Measurements from ENCODE around the gene CDH4. TPM values are rescaled to one million over a fixed set of nuclear protein-coding genes. Genes with fewer than 3 reads are reported as not detected.

The CDH4 gene
- total and polyA plus RNA-seq, 7 donors, result under 0.01 to 0.06 TPM; not detected in 5

DNA sequence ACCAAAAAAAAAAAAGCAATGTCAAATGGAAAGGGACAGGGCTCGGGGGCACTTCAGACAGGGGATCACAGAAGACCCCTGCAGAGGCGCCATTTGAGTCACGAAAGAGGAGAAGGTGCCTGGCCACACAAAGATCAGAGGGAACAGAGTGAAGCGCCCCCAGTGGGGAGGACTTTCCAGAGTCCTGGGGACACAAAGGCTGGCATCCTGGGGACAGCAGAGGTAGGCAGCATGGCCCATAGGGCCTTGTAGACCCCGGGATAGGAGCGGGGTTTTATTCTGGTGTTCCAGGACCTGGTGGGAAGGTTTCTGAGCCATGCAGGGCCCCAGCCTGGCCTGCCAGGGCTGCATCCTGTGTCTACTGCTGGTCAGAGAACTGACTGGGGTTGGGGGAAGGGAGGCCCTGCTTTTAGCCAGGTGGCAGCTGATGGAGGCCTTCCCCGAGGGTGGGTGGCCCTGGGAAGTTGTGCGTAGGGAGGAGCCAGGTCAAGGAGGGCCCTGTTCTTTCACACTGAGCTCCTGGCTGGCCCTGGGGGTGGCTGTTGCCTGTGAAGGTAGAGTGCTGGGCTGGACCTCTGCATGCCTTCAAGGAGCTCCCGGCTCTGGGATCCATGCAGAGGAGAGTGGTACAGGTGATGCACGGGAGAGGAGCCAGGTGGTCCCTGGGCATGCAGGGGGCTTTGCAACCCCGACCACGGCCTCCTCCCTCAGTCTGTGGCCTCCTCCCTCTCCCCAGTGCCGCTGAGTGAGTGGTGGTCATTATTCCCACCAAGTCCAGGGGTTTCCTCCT is 117.9 kb downstream of the CDH4 start:
- Histone ChIP-seq H3K4me1 (no peaks in the 10 kb centered on the region), H3K36me3 (no peaks in the 10 kb centered on the region), H3K27me3 (peaks cover 0 to 56% (median 0%) of the 10 kb centered on the region in 3 donors), H3K4me3 (no peak overlapping the region), H3K9me3 (no peaks in the 10 kb centered on the region), H3K27ac (no peak overlapping the region)
- DNase-seq, result no peak
- intact Hi-C loops (cut with DNase I), result no loop called here
- 73 to 75% methylated on average over 13 of the region's 13 CpGs for WGBS, 2 donors
- TF ChIP-seq POLR2A (IDR thresholded peaks at IDR 0.05), result no peak
- TF ChIP-seq POLR2AphosphoS5 (IDR thresholded peaks at IDR 0.05), result no peak
- no peak for TF ChIP-seq EP300 (IDR thresholded peaks at IDR 0.05)
- TF ChIP-seq, protein P1, sequence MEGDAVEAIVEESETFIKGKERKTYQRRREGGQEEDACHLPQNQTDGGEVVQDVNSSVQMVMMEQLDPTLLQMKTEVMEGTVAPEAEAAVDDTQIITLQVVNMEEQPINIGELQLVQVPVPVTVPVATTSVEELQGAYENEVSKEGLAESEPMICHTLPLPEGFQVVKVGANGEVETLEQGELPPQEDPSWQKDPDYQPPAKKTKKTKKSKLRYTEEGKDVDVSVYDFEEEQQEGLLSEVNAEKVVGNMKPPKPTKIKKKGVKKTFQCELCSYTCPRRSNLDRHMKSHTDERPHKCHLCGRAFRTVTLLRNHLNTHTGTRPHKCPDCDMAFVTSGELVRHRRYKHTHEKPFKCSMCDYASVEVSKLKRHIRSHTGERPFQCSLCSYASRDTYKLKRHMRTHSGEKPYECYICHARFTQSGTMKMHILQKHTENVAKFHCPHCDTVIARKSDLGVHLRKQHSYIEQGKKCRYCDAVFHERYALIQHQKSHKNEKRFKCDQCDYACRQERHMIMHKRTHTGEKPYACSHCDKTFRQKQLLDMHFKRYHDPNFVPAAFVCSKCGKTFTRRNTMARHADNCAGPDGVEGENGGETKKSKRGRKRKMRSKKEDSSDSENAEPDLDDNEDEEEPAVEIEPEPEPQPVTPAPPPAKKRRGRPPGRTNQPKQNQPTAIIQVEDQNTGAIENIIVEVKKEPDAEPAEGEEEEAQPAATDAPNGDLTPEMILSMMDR (IDR thresholded peaks at IDR 0.05), result no peak

DNA sequence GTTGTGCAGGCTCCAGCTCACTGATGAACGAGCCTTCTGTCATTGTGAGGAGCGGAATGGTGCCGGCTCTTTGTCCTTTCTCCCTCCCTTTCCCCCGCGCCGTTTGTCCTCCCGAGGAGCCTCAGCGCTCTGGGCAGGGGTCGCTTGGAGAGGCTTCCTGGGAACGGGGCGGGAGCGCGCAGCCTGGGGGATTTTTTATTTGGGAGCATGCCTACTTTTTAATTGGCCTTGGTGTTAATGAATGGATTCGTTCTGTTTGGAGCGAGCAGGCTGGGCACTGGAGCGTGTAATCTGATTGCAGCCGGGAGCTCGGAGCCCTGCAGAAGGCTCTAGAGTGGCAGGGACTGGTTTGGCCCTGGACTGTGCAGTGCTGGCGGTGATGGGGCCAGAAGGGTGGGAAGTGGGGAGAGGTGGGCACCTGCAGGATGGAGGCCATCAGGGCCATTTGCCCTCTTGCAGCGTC is 118.8 kb downstream of the CDH4 start:
- Histone ChIP-seq H3K4me1 (no peaks in the 10 kb centered on the region), H3K27me3 (peaks cover 0 to 56% (median 0%) of the 10 kb centered on the region in 3 donors), H3K36me3 (no peaks in the 10 kb centered on the region), H3K9me3 (no peaks in the 10 kb centered on the region), H3K27ac (no peak overlapping the region), H3K4me3 (no peak overlapping the region)
- intact Hi-C loops (cut with DNase I), result no loop called here
- WGBS, 2 donors, result 60 to 72% methylated on average over 20 of the region's 20 CpGs
- DNase-seq, result no peak
- TF ChIP-seq EP300 (IDR thresholded peaks at IDR 0.05) (no peak), POLR2A (IDR thresholded peaks at IDR 0.05) (no peak), POLR2AphosphoS5 (IDR thresholded peaks at IDR 0.05) (no peak)
- TF ChIP-seq, protein P1 (IDR thresholded peaks at IDR 0.05), result no peak

DNA sequence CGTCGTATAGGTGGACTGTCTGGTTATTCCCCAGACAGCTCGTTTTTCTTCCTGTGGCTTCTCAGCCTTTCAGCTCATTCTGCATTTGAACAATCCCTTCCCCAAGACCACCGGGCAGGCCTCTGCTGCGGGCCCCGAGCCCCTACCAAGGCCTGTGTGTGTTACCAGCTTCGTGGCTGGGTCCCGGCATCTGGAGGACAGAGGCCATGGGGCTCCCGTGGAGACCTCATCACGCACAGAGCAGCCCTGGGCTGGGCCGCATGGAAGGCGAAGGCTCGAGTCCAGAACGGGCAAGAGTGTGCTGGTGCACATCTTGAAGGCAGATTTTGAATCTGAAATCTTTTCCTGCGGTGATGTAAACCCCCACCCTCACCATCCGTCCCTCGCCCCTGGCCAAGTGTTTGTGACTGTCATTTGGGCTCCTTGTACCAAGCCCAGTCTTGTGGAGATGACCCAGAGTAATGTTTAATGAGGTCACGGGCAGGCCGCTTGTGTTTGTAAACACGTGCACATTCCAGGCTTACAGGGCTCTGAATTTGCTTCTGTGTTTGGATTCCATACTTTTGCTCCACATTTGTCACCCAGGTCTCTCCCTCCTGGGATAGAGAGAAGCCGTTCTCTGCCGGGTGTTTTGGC is 119.6 kb downstream of the CDH4 start:
- no peak for DNase-seq
- H3K4me3 ChIP-seq, result no peak overlapping the region
- H3K36me3 ChIP-seq, result no peaks in the 10 kb centered on the region
- H3K27me3 ChIP-seq, result peaks cover 0 to 56% (median 0%) of the 10 kb centered on the region in 3 donors
- H3K9me3 ChIP-seq, result no peaks in the 10 kb centered on the region
- 63 to 67% methylated on average over 22 of the region's 22 CpGs for WGBS, 2 donors
- TF ChIP-seq, protein P1 (IDR thresholded peaks at IDR 0.05), result no peak
- no peak for TF ChIP-seq POLR2AphosphoS5 (IDR thresholded peaks at IDR 0.05)
- TF ChIP-seq POLR2A (IDR thresholded peaks at IDR 0.05), result no peak
- TF ChIP-seq EP300 (IDR thresholded peaks at IDR 0.05), result no peak
- no peaks in the 10 kb centered on the region for H3K4me1 ChIP-seq
- intact Hi-C loops (cut with DNase I), result no loop called here
- no peak overlapping the region for H3K27ac ChIP-seq

DNA sequence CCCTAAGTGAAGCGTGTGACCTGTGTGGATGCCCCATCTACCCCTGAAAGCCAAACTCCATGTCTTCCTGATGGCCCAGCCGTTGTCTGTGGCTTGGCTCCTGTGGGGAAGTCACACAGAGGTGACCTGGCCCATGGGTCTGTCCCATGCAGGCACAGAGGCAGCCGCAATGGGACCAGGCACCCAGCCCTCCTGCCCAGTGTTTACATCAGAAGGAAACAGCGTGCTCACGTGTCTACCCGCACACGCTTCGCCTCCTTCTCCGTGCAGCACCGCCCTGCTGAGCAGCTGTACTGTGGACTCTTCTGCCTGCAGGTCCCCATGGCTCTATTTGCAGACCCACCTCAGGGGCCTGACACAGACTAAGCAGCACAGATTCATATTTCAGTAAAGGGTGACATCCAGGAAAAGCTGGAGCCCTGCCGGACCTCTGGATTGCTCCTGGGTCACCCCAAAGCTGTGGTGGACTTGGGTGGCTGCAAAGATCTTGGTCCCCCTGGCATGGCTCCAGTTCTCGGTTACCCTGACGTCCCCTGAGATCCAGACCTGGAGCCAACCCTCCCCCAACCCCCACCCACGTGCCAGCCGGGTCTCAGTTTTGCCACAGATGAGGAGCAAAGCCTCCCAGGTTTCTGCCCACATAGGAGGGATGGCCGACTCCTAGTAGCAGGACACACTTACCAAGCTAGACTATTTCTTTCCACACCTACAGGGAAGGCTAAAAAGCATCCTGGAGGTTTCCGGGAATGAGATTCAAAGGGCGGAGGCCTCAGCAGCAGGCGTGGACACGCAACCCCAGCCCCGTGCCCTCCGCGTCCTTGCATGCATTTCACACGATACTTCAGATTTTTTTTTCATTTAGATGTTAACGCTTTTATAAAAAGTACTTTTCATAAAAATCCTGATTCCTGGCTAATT is 120.3 kb downstream of the CDH4 start:
- DNase-seq, result no peak
- WGBS, 2 donors, result 63 to 74% methylated on average over 25 of the region's 25 CpGs
- Histone ChIP-seq H3K36me3 (no peaks in the 10 kb centered on the region), H3K27ac (no peak overlapping the region), H3K4me3 (no peak overlapping the region), H3K4me1 (no peaks in the 10 kb centered on the region), H3K27me3 (peaks cover 0 to 56% (median 0%) of the 10 kb centered on the region in 3 donors), H3K9me3 (no peaks in the 10 kb centered on the region)
- intact Hi-C loops (cut with DNase I), result no loop called here
- TF ChIP-seq POLR2A (IDR thresholded peaks at IDR 0.05), result no peak
- TF ChIP-seq, protein P1 (IDR thresholded peaks at IDR 0.05), result no peak
- TF ChIP-seq POLR2AphosphoS5 (IDR thresholded peaks at IDR 0.05), result no peak
- no peak for TF ChIP-seq EP300 (IDR thresholded peaks at IDR 0.05)

All from sigmoid colon (tissue), 7 donors.